Stimulated activated CD8-positive, alpha-beta memory T cell treated with anti-CD3 and anti-CD28 coated beads, Interleukin-7, amount 100 ng/mL, for 48 hours (primary cell): ENCODE measurements around the gene NKX1-1.

Source experiments
- DNase-seq, 2 donors: peaks; one replicate each; pipeline ENCODE4 v3.0.0-alpha.2; 2020; ENCODE audit warnings: low read depth in 1 of 2; ENCODE audit errors: extremely low read depth in 1 of 2

NKX1-1 gene

DNA sequence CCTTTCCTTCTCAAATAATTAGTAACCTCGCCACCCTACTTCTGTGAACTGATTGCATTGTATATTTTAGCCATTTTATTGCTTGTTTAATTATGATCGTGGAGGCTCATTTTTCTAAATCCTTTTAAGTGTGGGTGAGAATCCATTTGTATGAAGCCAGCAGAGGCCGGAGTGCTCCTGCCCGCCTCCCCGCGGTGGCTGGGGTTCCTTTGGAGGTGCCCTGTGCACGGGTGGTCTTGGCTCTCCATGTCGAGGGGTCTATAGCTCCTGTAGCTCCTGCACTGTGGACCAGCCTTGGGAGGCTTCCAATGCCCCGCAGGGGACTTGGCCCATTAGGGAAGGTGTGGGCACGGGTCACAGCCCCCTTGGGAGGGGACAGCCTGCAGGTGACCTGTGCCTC lies 44.2 kb downstream of the NKX1-1 start:
- DNase-seq = no peak

DNA sequence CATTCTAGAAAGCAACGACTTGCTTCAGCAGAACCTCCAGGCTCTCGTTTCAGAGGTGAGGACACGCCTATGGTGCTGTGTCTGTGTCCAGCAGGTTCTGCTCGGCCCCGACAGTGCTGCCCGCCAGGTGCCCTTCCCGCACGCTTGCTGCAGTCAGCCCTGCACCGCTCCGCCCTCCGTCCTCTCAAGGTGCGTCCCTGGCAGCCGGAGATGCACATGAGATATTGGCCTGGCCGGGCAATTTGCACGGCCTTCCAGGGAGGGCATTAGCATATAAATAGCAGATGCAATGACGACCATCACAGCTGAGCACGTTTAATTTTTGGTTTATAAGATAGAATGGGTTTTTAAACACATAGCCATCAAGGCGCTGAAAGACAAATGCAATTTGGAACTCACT lies 44.8 kb downstream of the NKX1-1 start:
- no peak for DNase-seq

DNA sequence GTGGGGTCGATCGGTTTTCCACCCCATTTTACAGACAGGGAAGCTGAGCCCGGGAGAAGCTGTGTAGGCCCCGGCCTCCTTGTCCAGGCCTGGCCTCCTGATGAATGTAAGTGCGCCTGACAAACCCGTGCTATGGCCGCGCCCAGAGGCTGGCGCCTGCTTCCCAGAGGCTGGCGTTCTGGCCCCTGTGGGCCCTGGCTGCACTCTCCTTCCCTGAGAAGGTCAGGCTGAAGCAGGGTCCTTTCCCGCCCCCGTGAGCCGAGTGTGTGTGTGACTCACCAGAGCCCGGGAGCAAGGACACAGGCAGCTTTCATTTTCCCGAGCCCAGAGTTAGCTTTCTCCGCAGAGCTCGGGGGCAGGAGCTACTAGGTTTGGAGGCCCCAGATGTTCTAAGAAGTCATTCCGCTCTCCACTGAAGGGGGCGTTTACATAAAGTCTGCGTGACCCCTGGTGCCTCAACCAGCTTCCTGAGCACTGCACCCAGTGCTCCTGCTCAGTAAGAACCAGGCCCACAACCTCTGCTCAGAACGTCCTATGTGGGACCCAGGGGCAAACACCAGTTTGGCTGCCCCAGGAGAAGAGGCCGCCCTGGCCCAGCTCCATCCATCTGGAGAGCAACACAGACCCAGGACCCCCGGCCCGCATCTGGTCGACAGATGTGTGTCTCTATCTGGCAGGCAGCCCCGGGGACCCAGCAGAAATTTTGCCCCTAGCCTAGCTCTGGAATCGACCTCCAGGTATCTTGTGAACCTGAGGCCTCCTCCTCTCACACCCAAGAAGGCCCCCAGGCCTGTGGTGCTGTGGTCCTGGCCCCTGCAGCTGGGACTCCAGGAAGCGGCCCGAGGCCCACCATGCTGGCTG lies 45.6 kb downstream of the NKX1-1 start:
- no peak for DNase-seq

DNA sequence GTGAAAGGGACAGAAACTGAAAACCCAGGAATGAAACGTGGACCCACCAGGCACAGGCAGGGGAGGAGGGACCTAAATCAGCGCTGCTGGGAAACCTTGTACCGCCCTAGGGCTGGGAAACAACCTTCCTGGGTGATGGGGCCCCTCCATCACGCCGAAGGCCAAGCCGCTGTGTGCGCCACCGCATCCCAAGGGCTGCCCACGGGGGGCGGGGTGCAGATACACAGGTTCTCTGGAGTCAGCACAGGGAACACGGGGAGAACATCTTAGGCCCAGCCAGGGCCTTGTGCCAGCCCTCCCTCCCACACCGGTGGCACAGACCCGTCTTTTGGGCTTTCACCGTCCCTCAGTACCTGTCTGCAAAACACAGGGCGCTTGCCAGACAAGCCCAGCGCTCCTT lies 46.3 kb downstream of the NKX1-1 start:
- DNase-seq = no peak

DNA sequence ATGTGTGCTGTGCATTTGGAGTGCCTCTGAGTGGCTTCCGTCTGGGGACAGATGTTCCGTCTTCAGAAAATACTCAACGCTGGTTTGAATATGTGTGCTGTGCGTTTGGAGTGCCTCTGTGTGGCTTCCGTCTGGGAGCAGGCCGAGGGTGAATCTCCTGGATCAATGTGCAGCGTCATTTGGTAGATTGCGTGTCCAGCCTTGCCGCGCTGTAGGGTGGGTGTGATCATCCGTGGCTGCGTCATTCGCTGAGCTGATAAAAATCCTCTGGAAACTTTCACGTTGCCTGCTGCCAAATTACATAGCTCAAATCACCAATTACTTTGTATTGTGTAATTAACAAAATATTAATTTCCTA lies 47.1 kb downstream of the NKX1-1 start:
- DNase-seq = no peak

DNA sequence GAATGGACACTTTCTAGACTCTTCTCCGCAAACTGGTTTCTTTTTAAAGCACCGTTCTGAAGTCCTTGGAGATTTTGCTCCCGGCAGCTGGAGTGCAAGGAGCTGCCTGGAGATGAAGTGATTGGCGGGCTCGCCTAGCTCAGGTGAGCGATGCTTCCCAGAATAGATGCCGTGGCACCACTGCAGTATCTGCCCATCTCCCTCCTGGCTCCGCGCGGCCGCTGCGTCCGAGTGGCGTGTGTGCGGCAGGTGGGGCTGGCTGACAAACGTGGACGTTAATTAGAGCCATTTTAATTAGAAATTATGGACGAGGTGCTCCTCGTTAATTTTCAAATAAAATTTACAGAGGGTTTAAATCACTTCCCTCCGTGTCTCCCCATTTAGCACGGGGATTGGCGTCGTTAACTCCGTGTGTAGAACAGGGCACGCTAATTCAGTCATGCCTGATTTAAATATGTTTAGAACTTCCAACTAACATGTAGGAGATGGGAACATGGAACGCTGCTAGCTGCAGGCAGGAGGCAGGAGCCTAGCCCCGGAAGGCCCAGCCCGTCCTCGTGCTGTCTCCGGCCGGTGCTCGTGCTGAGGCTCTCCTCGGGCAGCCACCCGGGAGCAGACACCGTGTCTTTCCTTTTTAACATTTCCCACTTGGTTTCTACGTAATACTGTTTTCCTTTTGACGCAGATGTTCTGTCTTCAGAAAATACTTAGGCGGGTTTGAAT lies 47.7 kb downstream of the NKX1-1 start:
- no peak for DNase-seq

DNA sequence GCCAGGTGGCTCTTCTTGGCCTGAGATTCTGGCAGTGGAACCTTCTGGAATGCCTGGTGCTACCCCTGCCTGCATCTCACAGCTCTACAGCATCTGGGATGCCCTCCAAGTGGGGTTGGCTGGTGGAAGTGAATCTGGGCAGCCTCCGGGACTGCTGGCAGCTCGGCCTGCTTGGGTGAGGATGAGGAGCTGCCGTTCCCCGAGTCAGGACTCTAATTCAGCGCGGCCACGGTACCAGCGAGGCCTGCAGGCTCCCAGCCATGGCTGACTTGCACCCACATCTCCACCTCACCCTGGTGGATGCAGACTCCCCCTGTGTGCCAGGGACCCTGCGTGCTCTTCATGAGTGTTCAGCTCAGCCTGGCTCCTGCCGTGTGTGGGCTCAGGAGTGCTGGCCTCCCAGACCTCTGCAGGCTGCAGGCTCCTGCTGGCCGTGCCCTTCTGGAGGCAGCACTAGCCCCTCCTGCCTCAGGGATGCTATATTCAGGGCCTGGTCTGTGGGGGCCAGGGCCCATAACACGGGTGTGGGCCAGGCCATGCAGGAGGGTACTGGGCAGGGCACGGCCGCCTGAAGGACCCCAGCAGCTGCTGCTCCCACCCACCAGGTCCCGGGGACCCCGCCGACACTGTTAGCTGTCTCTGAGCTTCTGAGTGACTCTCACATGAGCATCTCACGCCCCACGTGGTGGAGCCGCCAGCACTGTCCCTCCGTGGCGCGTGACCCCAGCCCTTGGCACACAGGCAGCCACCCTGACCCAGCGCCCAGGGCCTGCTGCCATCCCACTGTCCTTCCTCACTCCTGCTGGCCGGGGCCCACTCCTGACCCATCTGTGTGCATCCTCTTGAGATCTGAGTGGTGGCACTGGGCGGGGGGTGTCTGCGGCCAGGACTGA lies 48.6 kb downstream of the NKX1-1 start:
- no peak for DNase-seq

- DNase-seq = peak in 1 of 2 donors; percentile 13
Observed at GRCh38 chr4:1356181-1356998, 49.9 kb downstream of the NKX1-1 start.

DNA sequence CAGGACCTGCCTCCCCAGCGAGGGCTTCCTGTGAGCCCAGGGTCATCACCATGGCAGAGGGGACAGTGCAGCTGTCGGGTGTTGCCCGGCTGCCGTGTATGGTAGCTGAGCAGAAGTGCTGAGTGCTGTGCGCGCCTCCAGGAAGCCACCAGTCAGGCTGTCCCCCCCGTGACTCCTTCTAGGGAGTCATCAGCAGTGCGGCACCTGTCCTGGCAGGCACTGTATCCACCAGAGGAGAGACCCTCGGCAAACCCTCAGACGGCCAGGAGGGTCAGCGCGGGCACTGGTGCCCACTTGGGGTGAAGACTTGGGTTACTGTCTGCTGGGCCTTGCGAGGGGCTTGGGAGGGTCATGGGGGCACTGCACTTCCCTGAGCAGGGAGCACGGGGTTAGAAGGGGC lies 50.9 kb downstream of the NKX1-1 start:
- DNase-seq = no peak

DNA sequence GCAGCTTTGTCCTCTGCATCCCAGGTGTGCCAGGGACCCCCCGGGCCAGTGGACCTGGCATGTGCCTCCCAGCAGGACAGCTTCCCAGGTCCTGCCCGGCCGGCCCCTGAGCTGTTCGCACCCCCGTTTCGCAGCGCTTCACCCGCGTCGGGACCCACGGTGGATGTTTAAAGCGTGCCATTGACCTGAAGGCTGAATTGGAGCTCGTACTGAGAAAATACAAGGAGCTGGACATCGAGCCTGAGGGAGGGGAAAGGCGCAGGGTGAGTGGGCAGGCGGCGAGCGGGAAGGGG lies 51.3 kb downstream of the NKX1-1 start:
- no peak for DNase-seq

DNA sequence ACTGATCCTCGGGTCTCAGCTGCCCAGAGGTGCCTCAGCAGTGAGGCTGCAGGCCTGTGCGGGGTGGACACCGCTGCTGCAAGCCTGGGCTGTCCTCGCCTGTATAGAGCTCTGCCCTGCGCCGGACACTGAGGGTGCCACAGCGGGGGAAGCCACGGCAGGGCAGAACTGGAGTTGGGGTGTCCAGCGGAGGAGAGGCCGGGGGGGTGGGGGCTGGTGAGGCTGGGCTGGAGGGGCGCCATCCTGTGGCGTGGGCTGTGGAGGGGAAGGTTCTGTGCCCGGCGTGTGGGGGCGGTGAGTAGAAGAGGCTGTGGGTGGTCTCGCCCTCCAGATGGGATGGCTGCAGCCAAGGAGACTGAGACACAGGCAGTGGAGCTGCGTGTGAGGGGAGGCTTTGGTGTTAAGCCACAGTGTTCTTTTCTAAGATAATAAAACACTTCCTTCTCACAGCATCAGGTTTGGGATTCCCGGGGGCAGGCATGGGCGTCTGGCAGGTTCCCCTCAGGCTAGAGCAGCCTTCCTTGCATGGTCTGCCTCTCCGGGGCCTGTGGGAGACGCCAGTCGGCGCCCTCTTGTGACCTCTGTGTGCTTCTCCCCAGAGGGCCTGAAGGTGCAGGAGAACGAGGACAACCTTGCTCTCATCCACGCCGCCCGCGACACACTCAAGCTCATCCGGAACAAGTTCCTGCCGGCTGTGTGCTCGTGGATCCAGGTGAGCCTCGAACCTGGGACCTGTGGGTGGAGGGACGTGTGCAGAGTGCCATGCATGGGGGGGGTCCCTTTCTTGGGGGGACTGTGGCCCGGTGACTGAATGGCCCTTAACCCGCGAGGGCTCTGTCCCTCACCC lies 51.9 kb downstream of the NKX1-1 start:
- no peak for DNase-seq

GRCh38 chr4:1353186-1354055 lies 52.8 kb downstream of the NKX1-1 start:
- DNase-seq = no peak
